ENCODE measurements around the gene KCNAB1. TPM values are rescaled to one million over a fixed set of nuclear protein-coding genes. Genes with fewer than 3 reads are reported as not detected.
A peak's percentile ranks its signal among the peaks of the same experiment; 100 is the strongest.
"Not testable (repeated sequence)": the region's sequence is repeated elsewhere in the genome, so short reads cannot be mapped to it uniquely, and the experiment has no call there.

Gene KCNAB1
- total and polyA plus RNA-seq, 10 of the 15 experiments (the other 5 are each of a cell fraction or from before 2014, with no cell fraction given): 0.11 to 0.69 (median 0.43) TPM; not detected in 6

DNA sequence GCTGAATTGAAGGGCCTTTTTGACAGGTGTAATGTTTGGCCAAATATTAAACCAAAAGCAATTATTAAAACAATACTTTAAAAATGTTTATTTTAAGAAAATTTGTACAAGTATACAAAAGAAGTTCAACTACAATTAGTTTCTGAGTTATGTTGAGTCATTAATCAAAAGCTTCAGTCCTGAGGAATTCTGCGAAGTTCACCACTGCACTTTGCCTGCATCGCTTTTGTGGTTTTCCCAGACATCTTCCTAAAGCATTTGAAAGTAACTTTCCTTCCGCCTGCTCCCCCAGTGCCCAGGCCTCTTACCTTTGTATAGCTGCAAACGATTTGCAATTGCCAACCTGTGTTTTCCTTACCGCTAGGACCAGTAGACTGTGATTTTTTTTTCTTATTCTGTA lies 69.5 kb downstream of the KCNAB1 start (continued):
- no peak for TF ChIP-seq PML (IDR thresholded peaks at IDR 0.05; ENCODE audit: low read length)
- no peak for TF ChIP-seq RBBP5 (conservative IDR thresholded peaks at IDR 0.05)
- TF ChIP-seq, protein P1, sequence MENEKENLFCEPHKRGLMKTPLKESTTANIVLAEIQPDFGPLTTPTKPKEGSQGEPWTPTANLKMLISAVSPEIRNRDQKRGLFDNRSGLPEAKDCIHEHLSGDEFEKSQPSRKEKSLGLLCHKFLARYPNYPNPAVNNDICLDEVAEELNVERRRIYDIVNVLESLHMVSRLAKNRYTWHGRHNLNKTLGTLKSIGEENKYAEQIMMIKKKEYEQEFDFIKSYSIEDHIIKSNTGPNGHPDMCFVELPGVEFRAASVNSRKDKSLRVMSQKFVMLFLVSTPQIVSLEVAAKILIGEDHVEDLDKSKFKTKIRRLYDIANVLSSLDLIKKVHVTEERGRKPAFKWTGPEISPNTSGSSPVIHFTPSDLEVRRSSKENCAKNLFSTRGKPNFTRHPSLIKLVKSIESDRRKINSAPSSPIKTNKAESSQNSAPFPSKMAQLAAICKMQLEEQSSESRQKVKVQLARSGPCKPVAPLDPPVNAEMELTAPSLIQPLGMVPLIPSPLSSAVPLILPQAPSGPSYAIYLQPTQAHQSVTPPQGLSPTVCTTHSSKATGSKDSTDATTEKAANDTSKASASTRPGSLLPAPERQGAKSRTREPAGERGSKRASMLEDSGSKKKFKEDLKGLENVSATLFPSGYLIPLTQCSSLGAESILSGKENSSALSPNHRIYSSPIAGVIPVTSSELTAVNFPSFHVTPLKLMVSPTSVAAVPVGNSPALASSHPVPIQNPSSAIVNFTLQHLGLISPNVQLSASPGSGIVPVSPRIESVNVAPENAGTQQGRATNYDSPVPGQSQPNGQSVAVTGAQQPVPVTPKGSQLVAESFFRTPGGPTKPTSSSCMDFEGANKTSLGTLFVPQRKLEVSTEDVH (IDR thresholded peaks at IDR 0.05; ENCODE audit: low read depth, partially characterized antibody): no peak

DNA sequence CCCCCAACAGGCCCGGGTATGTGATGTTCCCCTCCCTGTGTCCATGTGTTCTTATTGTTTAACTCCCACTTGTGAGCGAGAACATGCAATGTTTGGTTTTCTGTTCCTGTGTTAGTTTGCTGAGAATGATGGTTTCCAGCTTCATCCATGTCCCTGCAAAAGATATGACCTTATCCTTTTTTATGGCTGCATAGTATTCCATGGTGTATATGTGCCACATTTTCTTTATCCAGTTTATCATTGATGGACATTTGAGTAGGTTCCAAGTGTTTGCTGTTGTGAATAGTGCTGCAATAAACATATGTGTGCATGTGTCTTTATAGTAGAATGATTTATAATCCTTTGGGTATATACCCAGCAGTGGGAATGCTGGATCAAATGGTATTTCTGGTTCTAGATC lies 74.6 kb downstream of the KCNAB1 start:
- RAD21 ChIA-PET (ENCODE audit: unreplicated experiment); SMC1A ChIA-PET (ENCODE audit: uncharacterized antibody, unreplicated experiment); DNase-seq (ENCODE audit: low read depth, low spot score); H3K9ac ChIP-seq (ENCODE audit: control insufficient read depth, insufficient read depth, low read length); H3K27ac ChIP-seq (ENCODE audit: control insufficient read depth, insufficient read depth); H3K36me3 ChIP-seq (ENCODE audit: control insufficient read depth in 2 of 2, insufficient read depth in 2 of 2, low read length in 1 of 2); H2AFZ ChIP-seq (ENCODE audit: control insufficient read depth, low read depth, low read length); H3K79me2 ChIP-seq (ENCODE audit: control insufficient read depth, insufficient read depth, low read length); in situ Hi-C loops (cut with MboI); H4K20me1 ChIP-seq (ENCODE audit: control insufficient read depth, insufficient read depth); ATAC-seq; H3K4me2 ChIP-seq (ENCODE audit: control insufficient read depth, insufficient read depth); FAIRE-seq; POLR2A ChIA-PET; H3K9me3 ChIP-seq (replicated peaks; ENCODE audit: control insufficient read depth, insufficient read depth, low read length); BruUV-seq (replicated peaks); intact Hi-C loops (cut with micrococcal nuclease; ENCODE audit: unreplicated experiment); H3K27me3 ChIP-seq (replicated peaks in 1 of 2; ENCODE audit: control insufficient read depth in 2 of 2, insufficient read depth in 2 of 2, low read length in 1 of 2); H3K4me3 ChIP-seq; H3K4me1 ChIP-seq (ENCODE audit: control insufficient read depth, insufficient read depth, low read length): not testable (repeated sequence)
- CTCF ChIA-PET: interaction anchor here (0.6 kb wide), 1 partner anchor 44 kb away, joined by 3 read pairs; no protein-coding TSS in a partner anchor
- WGBS (ENCODE audit: insufficient coverage, insufficient replicate concordance, low lambda C conversion rate, missing lambda C conversion rate): 52% methylated on average over 2 of the region's 2 CpGs

DNA sequence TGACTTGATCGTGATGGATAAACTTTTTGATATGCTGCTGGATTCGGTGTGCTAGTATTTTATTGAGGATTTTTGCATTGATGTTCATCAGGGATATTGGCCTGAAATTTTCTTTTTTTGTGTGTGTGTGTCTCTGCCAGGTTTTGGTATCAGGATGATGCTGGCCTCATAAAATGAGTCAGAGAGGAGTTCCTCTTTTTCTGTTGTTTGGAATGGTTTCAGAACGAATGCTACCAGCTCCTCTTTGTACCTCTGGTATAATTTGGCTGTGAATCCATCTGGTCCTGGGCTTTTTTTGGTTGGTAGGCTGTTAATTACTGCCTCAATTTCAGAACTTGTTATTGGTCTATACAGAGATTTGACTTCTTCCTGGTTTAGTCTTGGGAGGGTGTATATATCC lies 76.8 kb downstream of the KCNAB1 start:
- H3K79me2 ChIP-seq (ENCODE audit: control insufficient read depth, insufficient read depth, low read length); H4K20me1 ChIP-seq (ENCODE audit: control insufficient read depth, insufficient read depth); H3K4me2 ChIP-seq (ENCODE audit: control insufficient read depth, insufficient read depth); H3K9me3 ChIP-seq (replicated peaks; ENCODE audit: control insufficient read depth, insufficient read depth, low read length); H3K36me3 ChIP-seq (ENCODE audit: control insufficient read depth in 2 of 2, insufficient read depth in 2 of 2, low read length in 1 of 2); SMC1A ChIA-PET (ENCODE audit: uncharacterized antibody, unreplicated experiment); BruUV-seq (replicated peaks); POLR2A ChIA-PET; intact Hi-C loops (cut with micrococcal nuclease; ENCODE audit: unreplicated experiment); H3K27me3 ChIP-seq (replicated peaks in 1 of 2; ENCODE audit: control insufficient read depth in 2 of 2, insufficient read depth in 2 of 2, low read length in 1 of 2); RAD21 ChIA-PET (ENCODE audit: unreplicated experiment); FAIRE-seq; CTCF ChIA-PET; in situ Hi-C loops (cut with MboI); H3K27ac ChIP-seq (ENCODE audit: control insufficient read depth, insufficient read depth); H2AFZ ChIP-seq (ENCODE audit: control insufficient read depth, low read depth, low read length); H3K4me3 ChIP-seq; ATAC-seq; H3K4me1 ChIP-seq (ENCODE audit: control insufficient read depth, insufficient read depth, low read length); H3K9ac ChIP-seq (ENCODE audit: control insufficient read depth, insufficient read depth, low read length); DNase-seq (ENCODE audit: low read depth, low spot score): not testable (repeated sequence)
- TF ChIP-seq JUNB (IDR thresholded peaks at IDR 0.05): 0 out of 2 replicates have a peak, but pooled peaks have one; percentile 10
- WGBS (ENCODE audit: insufficient coverage, insufficient replicate concordance, low lambda C conversion rate, missing lambda C conversion rate): 34% methylated on average over 3 of the region's 3 CpGs
